ENCODE data around the gene TH.

Gene TH

DNA sequence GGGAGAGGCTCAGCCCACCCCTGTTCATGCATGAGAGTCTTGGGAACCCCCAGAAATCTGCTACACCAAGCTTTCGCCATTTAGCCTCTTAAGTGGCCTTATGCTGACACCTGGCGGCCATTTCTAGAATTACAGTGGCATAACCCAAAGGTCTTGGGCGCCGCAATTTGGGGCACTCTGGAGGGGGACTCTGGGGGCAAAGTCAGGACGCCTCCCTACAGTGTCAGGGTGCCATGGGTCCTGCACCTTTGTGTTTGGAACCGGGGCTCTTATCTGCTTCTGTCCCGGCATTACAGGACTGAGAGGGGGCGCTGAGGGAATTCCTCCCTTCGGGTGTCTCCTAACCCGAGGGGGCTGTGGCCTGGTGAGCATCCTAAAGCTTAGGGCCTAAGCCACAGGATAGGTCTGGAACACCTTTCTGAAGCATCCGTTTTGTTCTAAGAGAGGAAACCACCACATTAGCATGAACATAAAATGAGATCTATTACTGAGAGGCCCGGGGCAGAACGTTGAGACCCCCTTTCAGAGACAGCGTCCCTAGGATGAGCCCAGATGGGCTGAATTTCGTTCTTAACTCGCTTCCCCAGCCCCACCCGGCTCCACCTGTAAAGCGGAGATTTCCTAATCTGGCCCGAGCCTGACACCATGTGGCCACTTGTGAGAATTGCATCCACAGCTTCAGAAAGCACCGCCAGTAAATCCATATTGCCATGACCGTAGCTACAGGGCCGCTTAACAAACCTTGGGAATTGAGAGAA, 19.9 kb downstream of the TH start:
- Histone ChIP-seq H3K36me3 (replicated peaks) (no peaks in the 10 kb centered on the region), H3K27me3 (replicated peaks) (peaks cover 22% of the 10 kb centered on the region), H3K4me3 (ENCODE audit: low read depth, low read length) (no peak overlapping the region), H3K27ac (no peak overlapping the region)
- in situ Hi-C loops (cut with HindIII; ENCODE audit: low pct_ligation_motif_present, low sequenced_read_pairs), result no loop called here
- DNase-seq, result peak; percentile 59
- TF ChIP-seq, protein P1, sequence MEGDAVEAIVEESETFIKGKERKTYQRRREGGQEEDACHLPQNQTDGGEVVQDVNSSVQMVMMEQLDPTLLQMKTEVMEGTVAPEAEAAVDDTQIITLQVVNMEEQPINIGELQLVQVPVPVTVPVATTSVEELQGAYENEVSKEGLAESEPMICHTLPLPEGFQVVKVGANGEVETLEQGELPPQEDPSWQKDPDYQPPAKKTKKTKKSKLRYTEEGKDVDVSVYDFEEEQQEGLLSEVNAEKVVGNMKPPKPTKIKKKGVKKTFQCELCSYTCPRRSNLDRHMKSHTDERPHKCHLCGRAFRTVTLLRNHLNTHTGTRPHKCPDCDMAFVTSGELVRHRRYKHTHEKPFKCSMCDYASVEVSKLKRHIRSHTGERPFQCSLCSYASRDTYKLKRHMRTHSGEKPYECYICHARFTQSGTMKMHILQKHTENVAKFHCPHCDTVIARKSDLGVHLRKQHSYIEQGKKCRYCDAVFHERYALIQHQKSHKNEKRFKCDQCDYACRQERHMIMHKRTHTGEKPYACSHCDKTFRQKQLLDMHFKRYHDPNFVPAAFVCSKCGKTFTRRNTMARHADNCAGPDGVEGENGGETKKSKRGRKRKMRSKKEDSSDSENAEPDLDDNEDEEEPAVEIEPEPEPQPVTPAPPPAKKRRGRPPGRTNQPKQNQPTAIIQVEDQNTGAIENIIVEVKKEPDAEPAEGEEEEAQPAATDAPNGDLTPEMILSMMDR (IDR thresholded peaks at IDR 0.05; ENCODE audit: low read depth, low read length, missing control alignments), result peak; percentile 82

DNA sequence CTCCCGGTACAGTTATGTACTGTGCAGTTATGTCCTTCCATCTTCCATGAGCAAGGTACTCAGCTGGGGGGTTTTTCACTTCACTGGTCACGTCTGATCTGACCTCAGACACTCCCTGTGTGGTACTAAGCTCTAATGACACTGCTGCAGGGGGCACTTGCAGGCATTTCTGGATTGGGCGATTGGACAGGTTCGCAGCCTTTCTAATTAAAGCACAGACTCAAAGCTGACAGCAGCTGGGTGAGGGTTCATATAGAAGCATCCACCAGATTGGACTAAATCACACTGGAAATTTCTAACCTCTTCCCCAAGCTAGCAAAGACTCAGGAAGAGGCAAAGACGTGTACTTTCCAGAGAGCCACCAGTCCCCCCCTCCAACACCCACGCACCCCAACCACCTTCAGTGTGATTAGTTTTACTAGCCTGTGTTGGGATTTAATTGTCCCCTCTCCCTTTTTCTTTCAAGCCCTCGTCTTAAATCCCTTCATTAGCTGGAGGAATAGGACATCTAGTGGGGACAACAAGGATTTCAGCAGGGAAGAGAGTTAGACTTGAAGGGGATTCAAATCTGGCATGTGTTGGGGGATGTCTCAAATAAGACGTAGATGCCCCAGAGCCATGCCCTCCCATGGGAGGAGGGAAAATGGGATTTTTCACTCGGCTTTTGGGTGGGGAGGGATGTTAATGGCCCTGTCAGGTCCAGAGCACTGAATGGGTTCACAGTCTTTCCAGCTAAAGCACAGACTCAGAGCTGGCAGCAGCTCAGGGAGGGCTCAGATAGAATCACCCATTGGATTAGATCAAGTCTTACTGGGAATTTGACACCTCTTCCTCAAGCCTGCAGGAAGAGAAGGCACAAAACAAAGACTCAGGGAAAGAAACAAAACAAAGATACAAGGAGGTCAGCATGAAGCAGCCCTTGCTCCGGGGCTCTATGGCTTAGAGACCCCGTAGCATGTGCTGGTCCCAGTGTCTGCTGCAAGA, 21.5 kb downstream of the TH start:
- Histone ChIP-seq H3K27ac (no peak overlapping the region), H3K4me3 (ENCODE audit: low read depth, low read length) (no peak overlapping the region), H3K36me3 (replicated peaks) (no peaks in the 10 kb centered on the region), H3K27me3 (replicated peaks) (peaks cover 34% of the 10 kb centered on the region)
- no peak for DNase-seq
- TF ChIP-seq, protein P1 (IDR thresholded peaks at IDR 0.05; ENCODE audit: low read depth, low read length, missing control alignments), result peak; percentile 75
- in situ Hi-C loops (cut with HindIII; ENCODE audit: low pct_ligation_motif_present, low sequenced_read_pairs), result no loop called here

DNA sequence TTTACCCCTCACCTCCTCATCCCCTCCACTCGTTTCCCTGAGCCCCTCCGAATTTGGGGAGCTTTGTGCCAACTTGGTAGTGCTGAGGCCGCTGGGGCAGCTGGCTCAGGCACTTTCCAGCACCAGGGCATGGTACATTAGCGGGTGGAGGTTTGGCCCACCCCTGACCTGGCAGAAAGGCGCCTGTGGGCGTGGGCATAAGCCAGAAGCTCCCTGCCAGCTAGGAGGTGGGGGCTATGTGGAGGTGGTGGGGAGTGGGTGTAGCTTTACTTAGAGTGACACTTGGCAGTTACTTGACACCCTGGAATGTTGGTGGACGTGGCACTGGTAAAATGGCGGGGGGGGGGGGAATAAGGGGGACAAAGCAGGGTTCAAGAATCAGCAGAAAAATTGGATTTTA, 22.2 kb downstream of the TH start:
- Histone ChIP-seq H3K27ac (no peak overlapping the region), H3K36me3 (replicated peaks) (no peaks in the 10 kb centered on the region), H3K27me3 (replicated peaks) (peaks cover 40% of the 10 kb centered on the region), H3K4me3 (ENCODE audit: low read depth, low read length) (no peak overlapping the region)
- TF ChIP-seq, protein P1 (IDR thresholded peaks at IDR 0.05; ENCODE audit: low read depth, low read length, missing control alignments), result no peak
- DNase-seq, result no peak
- in situ Hi-C loops (cut with HindIII; ENCODE audit: low pct_ligation_motif_present, low sequenced_read_pairs), result no loop called here

DNA sequence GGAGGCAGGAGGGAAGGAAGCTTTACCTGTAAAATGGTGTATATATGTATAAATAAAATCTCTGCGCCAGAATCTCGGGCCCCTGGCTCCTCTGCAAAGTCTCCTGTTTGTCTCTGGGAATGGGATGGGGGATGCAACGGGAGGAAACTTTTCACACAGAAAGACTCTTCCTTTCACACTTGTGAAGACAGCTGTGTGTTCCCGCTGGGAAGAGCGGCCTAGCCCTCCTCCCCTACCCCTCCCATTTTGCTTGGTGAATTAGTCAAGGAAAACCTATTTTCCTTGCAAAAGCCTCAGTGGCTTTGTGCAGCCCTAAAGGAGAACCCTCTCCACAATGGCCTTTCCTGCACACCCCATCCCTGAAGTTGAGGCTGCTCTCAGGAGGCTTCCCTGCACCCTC, 23.0 kb downstream of the TH start:
- H3K36me3 ChIP-seq (replicated peaks), result no peaks in the 10 kb centered on the region
- DNase-seq, result no peak
- H3K27ac ChIP-seq, result no peak overlapping the region
- H3K4me3 ChIP-seq (ENCODE audit: low read depth, low read length), result no peak overlapping the region
- TF ChIP-seq, protein P1 (IDR thresholded peaks at IDR 0.05; ENCODE audit: low read depth, low read length, missing control alignments), result no peak
- in situ Hi-C loops (cut with HindIII; ENCODE audit: low pct_ligation_motif_present, low sequenced_read_pairs), result no loop called here
- H3K27me3 ChIP-seq (replicated peaks), result peaks cover 49% of the 10 kb centered on the region

DNA sequence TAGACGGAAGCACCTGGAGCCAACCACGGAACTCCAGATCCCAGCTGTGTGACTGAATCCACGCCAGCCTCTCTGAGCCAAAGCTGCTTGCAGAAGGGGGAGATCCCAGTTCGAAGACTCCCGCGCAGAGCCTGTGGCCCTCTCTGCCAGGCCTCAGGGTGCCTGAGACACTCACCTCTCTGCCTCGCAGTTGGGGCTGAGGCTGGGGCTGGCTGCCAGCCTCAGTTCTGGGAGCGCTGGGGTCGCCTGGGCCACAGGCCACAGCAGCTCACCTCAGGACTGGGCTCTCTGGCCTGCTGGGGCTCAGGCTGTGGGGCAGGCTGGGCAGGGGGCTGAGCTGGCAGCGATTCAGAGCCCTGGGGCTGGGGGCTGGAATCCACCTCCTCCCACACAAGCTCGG, 24.2 kb downstream of the TH start:
- in situ Hi-C loops (cut with HindIII; ENCODE audit: low pct_ligation_motif_present, low sequenced_read_pairs), result no loop called here
- Histone ChIP-seq H3K4me3 (ENCODE audit: low read depth, low read length) (no peak overlapping the region), H3K36me3 (replicated peaks) (no peaks in the 10 kb centered on the region), H3K27ac (no peak overlapping the region), H3K27me3 (replicated peaks) (peaks cover 58% of the 10 kb centered on the region)
- no peak for DNase-seq
- TF ChIP-seq, protein P1 (IDR thresholded peaks at IDR 0.05; ENCODE audit: low read depth, low read length, missing control alignments), result no peak

Data from brain microvascular endothelial cell (primary cell).